Upper lobe of right lung (tissue), 1 donor: ENCODE results near the gene SULT1B1. TPM values are rescaled to one million over a fixed set of nuclear protein-coding genes. Genes with fewer than 3 reads are reported as not detected.

Experiments used
- ATAC-seq: fragments of 200-7000 bp; cut with Tn5 transposase; one replicate; pipeline ENCODE4 v1.9.1; 2020; ENCODE audit warnings: mild to moderate bottlenecking, moderate library complexity
- DNase-seq: peaks from one replicate; pipeline ENCODE4 v3.0.0-alpha.2; 2020
- H3K27ac ChIP-seq: fragments of 200-600 bp; one replicate; pipeline ENCODE4 v1.8.0; 2022
- H3K27me3 ChIP-seq: fragments of 200-600 bp; one replicate; pipeline ENCODE4 v1.8.0; 2022; ENCODE audit warnings: mild to moderate bottlenecking
- H3K36me3 ChIP-seq: fragments of 200-600 bp; one replicate; pipeline ENCODE4 v1.8.0; 2022
- H3K4me1 ChIP-seq: fragments of 200-600 bp; one replicate; pipeline ENCODE4 v1.8.0; 2022
- H3K4me3 ChIP-seq: fragments of 200-600 bp; one replicate; pipeline ENCODE4 v1.8.0; 2022; ENCODE audit warnings: mild to moderate bottlenecking
- H3K9me3 ChIP-seq: fragments of 200-600 bp; one replicate; pipeline ENCODE4 v1.8.0; 2022
- intact Hi-C: fragments of 100-400 bp; cut with DNase I; formaldehyde crosslinking; loops from one replicate; pipeline ENCODE4 v1.11.0; 2022
- total RNA-seq: library from RNA; stranded (reverse); fragmentation: NEBNext Ultra II Directional; extraction: Animal tissue kit (Norgen Biotek cat#: 25700); gene quantifications from one replicate; pipeline ENCODE4 v1.2.1, GENCODE V29; 2021
- TF ChIP-seq, protein P1 (sequence below): fragments of 200-600 bp; IDR thresholded peaks from one replicate; pipeline ENCODE4 v1.8.0; 2022; ENCODE audit warnings: antibody characterized with exemption
- donor health status: DM: no; HTN: yes; CAD: no; lungs with severe emphysema.

The SULT1B1 gene
- total RNA-seq, 1 donor from 2014 or later: 9.2 TPM

DNA sequence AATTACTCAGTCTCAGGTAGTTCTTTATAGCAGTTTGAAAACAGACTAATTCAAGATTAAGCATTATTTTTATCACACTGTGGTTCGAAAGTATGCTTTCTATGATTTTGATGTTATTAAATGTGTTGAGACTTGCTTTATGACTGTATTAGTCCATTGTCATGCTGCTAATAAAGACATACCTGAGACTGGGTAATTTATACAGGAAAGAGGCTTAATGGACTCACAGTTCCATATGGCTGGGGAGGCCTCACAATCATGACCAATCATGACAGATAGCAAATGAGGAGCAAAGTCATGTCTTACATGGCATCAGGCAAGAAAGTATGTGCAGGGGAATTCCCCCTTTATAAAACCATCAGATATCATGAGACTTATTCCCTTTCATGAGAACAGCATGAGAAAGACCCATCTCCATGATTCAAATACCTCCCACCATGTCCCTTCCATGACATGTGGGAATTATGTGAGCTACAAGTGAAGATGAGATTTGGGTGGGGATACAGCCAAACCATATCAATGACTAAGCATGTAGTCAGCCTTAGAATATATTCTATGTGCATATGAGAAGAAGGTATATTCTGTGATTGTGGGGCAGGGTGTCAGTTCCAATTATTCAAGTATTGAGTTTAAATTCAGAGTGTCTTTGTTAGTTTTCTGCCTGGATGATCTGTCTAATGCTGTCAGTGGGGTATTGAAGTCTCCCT lies 62.7 kb downstream of the SULT1B1 start:
- H3K4me3 ChIP-seq: no peak overlapping the region
- intact Hi-C loops: loop anchor here (10.0 kb wide), 1 partner anchor 187 kb away; no protein-coding TSS in a partner anchor
- no peaks in the 10 kb centered on the region for H3K36me3 ChIP-seq
- ATAC-seq: no peak
- H3K27me3 ChIP-seq: no peaks in the 10 kb centered on the region
- TF ChIP-seq, protein P1, sequence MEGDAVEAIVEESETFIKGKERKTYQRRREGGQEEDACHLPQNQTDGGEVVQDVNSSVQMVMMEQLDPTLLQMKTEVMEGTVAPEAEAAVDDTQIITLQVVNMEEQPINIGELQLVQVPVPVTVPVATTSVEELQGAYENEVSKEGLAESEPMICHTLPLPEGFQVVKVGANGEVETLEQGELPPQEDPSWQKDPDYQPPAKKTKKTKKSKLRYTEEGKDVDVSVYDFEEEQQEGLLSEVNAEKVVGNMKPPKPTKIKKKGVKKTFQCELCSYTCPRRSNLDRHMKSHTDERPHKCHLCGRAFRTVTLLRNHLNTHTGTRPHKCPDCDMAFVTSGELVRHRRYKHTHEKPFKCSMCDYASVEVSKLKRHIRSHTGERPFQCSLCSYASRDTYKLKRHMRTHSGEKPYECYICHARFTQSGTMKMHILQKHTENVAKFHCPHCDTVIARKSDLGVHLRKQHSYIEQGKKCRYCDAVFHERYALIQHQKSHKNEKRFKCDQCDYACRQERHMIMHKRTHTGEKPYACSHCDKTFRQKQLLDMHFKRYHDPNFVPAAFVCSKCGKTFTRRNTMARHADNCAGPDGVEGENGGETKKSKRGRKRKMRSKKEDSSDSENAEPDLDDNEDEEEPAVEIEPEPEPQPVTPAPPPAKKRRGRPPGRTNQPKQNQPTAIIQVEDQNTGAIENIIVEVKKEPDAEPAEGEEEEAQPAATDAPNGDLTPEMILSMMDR: no peak
- DNase-seq: no peak
- H3K27ac ChIP-seq: no peak overlapping the region
- H3K9me3 ChIP-seq: no peaks in the 10 kb centered on the region
- no peaks in the 10 kb centered on the region for H3K4me1 ChIP-seq

DNA sequence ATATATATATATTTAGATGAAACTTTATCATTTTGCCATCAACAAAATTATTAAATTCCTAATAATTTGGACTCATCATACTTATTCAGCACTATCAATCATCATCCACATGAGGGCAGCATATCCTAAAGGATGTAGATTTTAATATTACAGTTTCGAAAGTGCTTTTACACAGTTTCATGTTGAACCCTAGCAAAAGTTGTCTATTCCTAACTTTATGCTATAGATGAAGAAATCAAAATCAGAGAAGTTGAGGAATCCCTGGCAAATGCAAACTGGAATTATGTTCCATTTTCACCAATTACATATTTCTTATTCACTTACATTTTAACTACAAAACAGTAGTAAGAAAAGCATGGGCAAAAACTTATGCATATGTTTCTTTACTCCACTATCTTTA lies 70.8 kb downstream of the SULT1B1 start:
- Histone ChIP-seq H3K27ac (no peak overlapping the region), H3K36me3 (no peaks in the 10 kb centered on the region), H3K4me1 (peaks cover 7% of the 10 kb centered on the region), H3K27me3 (no peaks in the 10 kb centered on the region), H3K9me3 (no peaks in the 10 kb centered on the region), H3K4me3 (no peak overlapping the region)
- TF ChIP-seq, protein P1: peak; percentile 63
- DNase-seq (no peak), ATAC-seq (peak; percentile 78)
- intact Hi-C loops: no loop called here

DNA sequence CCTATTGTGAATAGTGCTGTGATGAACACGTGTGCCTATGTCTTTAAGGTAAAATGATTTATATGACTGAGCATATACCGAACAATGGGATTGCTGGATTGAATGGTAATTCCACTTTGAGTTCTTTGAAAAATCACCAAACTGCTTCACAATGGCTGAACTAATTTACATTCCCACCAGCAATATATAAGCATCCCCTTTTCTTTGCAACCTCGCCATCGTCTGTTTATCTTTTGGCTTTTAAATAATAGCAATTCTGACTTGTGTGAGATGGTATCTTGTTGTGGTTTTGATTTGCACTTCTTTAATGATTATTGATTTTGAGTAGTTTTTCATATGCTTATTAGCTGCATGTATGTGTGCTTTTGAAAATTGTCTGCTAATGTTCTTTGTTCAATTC lies 75.6 kb downstream of the SULT1B1 start:
- Histone ChIP-seq H3K4me3 (no peak overlapping the region), H3K4me1 (peaks cover 3% of the 10 kb centered on the region), H3K36me3 (no peaks in the 10 kb centered on the region), H3K9me3 (no peaks in the 10 kb centered on the region), H3K27me3 (no peaks in the 10 kb centered on the region), H3K27ac (no peak overlapping the region)
- ATAC-seq (no peak), DNase-seq (no peak)
- intact Hi-C loops: no loop called here
- TF ChIP-seq, protein P1: no peak

Other genes with a start within 250 kb of the SULT1B1 start
- not detected for gene UGT2A2, start 121.0 kb downstream of the SULT1B1 start, total RNA-seq
- not detected for gene UGT2A1, start 107.4 kb downstream of the SULT1B1 start, total RNA-seq
- 1.4 TPM for gene SULT1E1, start 99.5 kb upstream of the SULT1B1 start, total RNA-seq
- not detected for gene CSN1S1, start 170.4 kb upstream of the SULT1B1 start, total RNA-seq
- not detected for gene CSN2, start 205.1 kb upstream of the SULT1B1 start, total RNA-seq
- gene STATH, start 235.3 kb upstream of the SULT1B1 start, total RNA-seq: not detected